ENCODE measurements around the gene MCC. TPM values are rescaled to one million over a fixed set of nuclear protein-coding genes. Genes with fewer than 3 reads are reported as not detected.

The MCC gene
- total and polyA plus RNA-seq, 2 of the 4 experiments (the other 2 are of a cell fraction), result 5.0 to 20.6 TPM

- intact Hi-C loops (cut with micrococcal nuclease) (no loop called here), dilution Hi-C loops (cut with HindIII; ENCODE audit: low sequenced_read_pairs, unreplicated experiment) (no loop called here), in situ Hi-C loops (cut with MboI; ENCODE audit: low sequenced_read_pairs) (no loop called here)
- Histone ChIP-seq H3K4me1 (ENCODE audit: control insufficient read depth, insufficient read depth, low read length) (peaks cover 12% of the 10 kb centered on the region), H3K27ac (ENCODE audit: insufficient read depth, low read length) (no peak overlapping the region), H3K9ac (ENCODE audit: low read depth, low read length) (no peak overlapping the region), H4K20me1 (ENCODE audit: insufficient read depth, low read length) (no peaks in the 10 kb centered on the region; the same call in 1 of the 2 replicates), H3K36me3 (ENCODE audit: control insufficient read depth, insufficient read depth, low read length) (peaks cover 29% of the 10 kb centered on the region), H2BK5ac (ENCODE audit: low read depth, low read length, poor library complexity, severe bottlenecking) (no peak overlapping the region), H3K56ac (ENCODE audit: extremely low read depth, insufficient read depth, low read length) (no peak overlapping the region), H2AK5ac (ENCODE audit: low read depth, low read length) (no peak overlapping the region), H4K91ac (ENCODE audit: insufficient read depth, low read depth, low read length) (no peak overlapping the region), H2BK120ac (ENCODE audit: low read depth, low read length) (no peak overlapping the region), H2BK20ac (ENCODE audit: low read depth, low read length) (no peak overlapping the region), H2AK9ac (replicated peaks; ENCODE audit: low read depth, low read length, poor library complexity) (no peak overlapping the region), H3K9me3 (ENCODE audit: control insufficient read depth, insufficient read depth, low read length) (no peaks in the 10 kb centered on the region), H4K5ac (ENCODE audit: low read depth, low read length) (no peak overlapping the region), H3K14ac (replicated peaks; ENCODE audit: low read depth, low read length) (no peak overlapping the region), H3K23ac (ENCODE audit: low read depth, low read length) (no peak overlapping the region), H4K8ac (ENCODE audit: low read depth in 2 of 2, low read length in 2 of 2) (no peak overlapping the region), H3K9me1 (ENCODE audit: insufficient read depth, low read length) (peaks cover 12% of the 10 kb centered on the region; the same call in 1 of the 2 replicates), H3K27me3 (ENCODE audit: control insufficient read depth, insufficient read depth, low read length) (no peaks in the 10 kb centered on the region), H3K4me3 (ENCODE audit: insufficient read depth, low read depth, low read length) (no peak overlapping the region), H2AFZ (replicated peaks; ENCODE audit: low read length, poor library complexity) (no peak overlapping the region), H3K4me2 (ENCODE audit: low read depth, low read length) (no peak overlapping the region), H3K18ac (ENCODE audit: low read depth, low read length) (no peak overlapping the region), H3K4ac (ENCODE audit: low read depth, low read length) (no peak overlapping the region), H2BK15ac (ENCODE audit: low read depth, low read length) (no peak overlapping the region), H3K79me1 (ENCODE audit: low read depth in 1 of 2, low read length in 2 of 2) (no peaks in the 10 kb centered on the region)
- DNase-seq (no peak), ATAC-seq (ENCODE audit: low read depth) (no peak)
- ChIA-PET CTCF (no interaction called here), POLR2A (ENCODE audit: unreplicated experiment) (no interaction called here)
- TF ChIP-seq MAZ (IDR thresholded peaks at IDR 0.05; ENCODE audit: borderline replicate concordance, low read depth, low read length) (no peak), BHLHE40 (IDR thresholded peaks at IDR 0.05; ENCODE audit: low read depth, low read length) (no peak), SMC3 (IDR thresholded peaks at IDR 0.05; ENCODE audit: low read depth, low read length) (no peak), POLR2A (IDR thresholded peaks at IDR 0.05; ENCODE audit: low read depth, low read length) (no peak), MAFK (IDR thresholded peaks at IDR 0.05; ENCODE audit: low read depth, low read length) (no peak)
- TF ChIP-seq, protein P1, sequence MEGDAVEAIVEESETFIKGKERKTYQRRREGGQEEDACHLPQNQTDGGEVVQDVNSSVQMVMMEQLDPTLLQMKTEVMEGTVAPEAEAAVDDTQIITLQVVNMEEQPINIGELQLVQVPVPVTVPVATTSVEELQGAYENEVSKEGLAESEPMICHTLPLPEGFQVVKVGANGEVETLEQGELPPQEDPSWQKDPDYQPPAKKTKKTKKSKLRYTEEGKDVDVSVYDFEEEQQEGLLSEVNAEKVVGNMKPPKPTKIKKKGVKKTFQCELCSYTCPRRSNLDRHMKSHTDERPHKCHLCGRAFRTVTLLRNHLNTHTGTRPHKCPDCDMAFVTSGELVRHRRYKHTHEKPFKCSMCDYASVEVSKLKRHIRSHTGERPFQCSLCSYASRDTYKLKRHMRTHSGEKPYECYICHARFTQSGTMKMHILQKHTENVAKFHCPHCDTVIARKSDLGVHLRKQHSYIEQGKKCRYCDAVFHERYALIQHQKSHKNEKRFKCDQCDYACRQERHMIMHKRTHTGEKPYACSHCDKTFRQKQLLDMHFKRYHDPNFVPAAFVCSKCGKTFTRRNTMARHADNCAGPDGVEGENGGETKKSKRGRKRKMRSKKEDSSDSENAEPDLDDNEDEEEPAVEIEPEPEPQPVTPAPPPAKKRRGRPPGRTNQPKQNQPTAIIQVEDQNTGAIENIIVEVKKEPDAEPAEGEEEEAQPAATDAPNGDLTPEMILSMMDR (conservative IDR thresholded peaks at IDR 0.05; ENCODE audit: low read depth, low read length), result no peak
- no CpG with 5 or more reads among the region's 3 CpGs for WGBS, 2 experiments (ENCODE audit: extremely low coverage in 2 of 2, insufficient read length in 1 of 2)
- no TSS peak for BruUV-seq (replicated peaks)
These were observed 416.9 kb downstream of the MCC start for GRCh38 chr5:113071401-113071800.
